ENCODE measurements around the gene ACTL7B.

GRCh38 chr9:108830272-108830671, 25.5 kb downstream of the ACTL7B start:
- TF ChIP-seq CTCF (conservative IDR thresholded peaks at IDR 0.05; ENCODE audit: low read depth, low read length) (no peak), FOS (IDR thresholded peaks at IDR 0.05; ENCODE audit: low read depth, low read length) (no peak)

All from IMR-90 (cell line).